ENCODE data around the gene KBTBD12.

Gene KBTBD12

GRCh38 chr3:128036119-128036518, 121.1 kb downstream of the KBTBD12 start:
- no peak for DNase-seq

All from activated CD4-positive, alpha-beta T cell treated with anti-CD3 and anti-CD28 coated beads for 1 hour (primary cell).